ENCODE data around the gene NHERF1. TPM values are rescaled to one million over a fixed set of nuclear protein-coding genes. Genes with fewer than 3 reads are reported as not detected.

Gene NHERF1
- total RNA-seq: 17.7 and 18.4 TPM in 2 replicates

- no peak for DNase-seq (ENCODE audit: extremely low read depth, low read depth, low spot score)
Measured at GRCh38 chr17:74748529-74749278, at the start of gene NHERF1. NHERF1 (plus strand) TSS chr17:74748628; CDS start chr17:74748847, 219 bp downstream.

DNA sequence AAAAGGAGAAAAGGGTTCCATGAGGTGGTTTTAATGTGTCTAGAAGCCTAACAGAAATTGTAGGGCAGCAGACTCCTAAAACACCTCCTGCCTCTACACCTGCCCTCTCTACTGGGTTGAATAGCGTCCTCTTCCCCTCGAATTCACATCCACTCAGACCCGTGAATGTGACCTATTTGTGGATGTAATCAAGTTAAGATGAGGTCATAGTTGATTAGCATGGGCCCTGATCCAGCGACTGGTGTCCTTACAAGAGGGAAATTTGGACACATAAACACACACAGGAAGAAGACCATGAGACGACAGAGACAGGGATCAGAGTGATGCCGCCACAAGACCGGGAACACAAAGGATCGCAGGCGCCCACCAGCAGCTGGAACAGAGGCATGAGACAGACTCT, 49.2 kb upstream of the NHERF1 start:
- DNase-seq (ENCODE audit: extremely low read depth, low read depth, low spot score): no peak

GRCh38 chr17:74702116-74702871, 46.1 kb upstream of the NHERF1 start:
- no peak for DNase-seq (ENCODE audit: extremely low read depth, low read depth, low spot score)

GRCh38 chr17:74703311-74703710, 45.1 kb upstream of the NHERF1 start:
- DNase-seq (ENCODE audit: extremely low read depth, low read depth, low spot score): no peak

DNA sequence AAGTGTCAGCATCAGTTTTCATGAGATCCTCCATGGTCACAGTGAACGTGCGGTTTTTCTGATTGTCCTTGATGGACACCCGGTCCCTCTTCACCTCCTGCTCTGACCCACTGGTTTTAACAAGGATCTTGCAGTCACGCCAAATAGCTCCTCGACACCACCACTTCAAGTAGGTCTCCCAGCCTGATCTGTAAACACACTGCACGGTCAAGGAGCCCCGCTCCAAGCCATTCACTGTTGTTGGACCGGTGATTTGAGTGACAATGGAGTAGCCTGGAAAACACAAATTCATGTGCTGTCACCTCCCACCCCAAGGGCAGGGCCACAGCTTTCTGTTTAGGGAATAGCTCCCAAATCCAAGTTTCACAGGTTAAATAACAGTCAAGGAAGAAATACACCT, 43.9 kb upstream of the NHERF1 start:
- no peak for DNase-seq (ENCODE audit: extremely low read depth, low read depth, low spot score)

GRCh38 chr17:74711058-74711824, 37.2 kb upstream of the NHERF1 start:
- no peak for DNase-seq (ENCODE audit: extremely low read depth, low read depth, low spot score)

- no peak for DNase-seq (ENCODE audit: extremely low read depth, low read depth, low spot score)
Measured at GRCh38 chr17:74712301-74712700, 36.1 kb upstream of the NHERF1 start.

DNA sequence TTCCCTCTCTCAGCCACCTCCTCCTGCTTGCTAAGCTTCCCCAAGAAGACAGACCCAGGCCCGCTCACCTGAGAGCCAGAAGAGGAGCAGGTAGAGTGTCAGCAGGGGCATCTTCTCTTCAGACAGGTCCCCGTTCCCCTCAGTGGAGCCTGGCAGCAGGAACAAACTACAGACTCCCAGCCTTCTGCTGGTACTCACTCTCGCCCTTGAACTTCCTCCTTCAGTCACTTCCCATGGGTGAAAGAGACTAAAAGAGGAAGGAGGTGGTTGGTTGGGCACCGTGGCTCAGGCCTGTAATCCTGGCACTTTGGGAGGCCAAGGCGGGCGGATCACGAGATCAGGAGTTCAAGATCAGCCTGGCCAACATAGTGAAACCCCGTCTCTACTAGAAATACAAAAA, 35.7 kb upstream of the NHERF1 start, which contains the start of gene CD300LF:
Gene CD300LF (minus strand): TSS at position 168 of the 400 bp plus-strand sequence. CDS start 57 bp downstream, at position 111.
- DNase-seq (ENCODE audit: extremely low read depth, low read depth, low spot score): no peak

DNA sequence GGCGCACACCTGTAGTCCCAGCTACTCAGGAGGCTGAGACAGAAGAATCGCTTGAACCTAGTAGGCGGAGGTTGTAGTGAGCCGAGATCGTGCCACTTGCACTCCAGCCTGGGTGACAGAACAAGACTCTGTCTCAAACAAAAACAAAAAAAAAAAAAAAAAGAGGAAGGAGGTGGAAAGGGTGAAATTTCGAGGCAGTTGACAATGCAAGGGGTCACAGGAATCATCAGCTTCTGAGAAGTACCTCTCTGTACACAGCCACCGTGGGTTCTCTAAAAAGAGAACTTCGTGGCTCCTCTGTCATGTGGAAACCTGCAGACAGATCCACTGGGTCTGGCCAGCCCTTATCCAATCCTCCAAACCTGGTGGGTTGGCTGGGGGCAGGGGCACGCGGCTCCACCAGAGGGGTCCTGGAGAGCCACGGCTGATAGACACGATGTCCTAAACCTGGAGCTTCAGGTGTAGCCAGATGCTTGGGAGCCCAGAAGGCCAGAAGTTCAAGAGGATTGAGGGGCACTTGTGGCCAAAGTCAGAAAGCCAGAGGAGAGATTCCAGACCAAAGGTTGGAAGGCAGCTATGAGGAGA, 35.2 kb upstream of the NHERF1 start:
- no peak for DNase-seq (ENCODE audit: extremely low read depth, low read depth, low spot score)

DNA sequence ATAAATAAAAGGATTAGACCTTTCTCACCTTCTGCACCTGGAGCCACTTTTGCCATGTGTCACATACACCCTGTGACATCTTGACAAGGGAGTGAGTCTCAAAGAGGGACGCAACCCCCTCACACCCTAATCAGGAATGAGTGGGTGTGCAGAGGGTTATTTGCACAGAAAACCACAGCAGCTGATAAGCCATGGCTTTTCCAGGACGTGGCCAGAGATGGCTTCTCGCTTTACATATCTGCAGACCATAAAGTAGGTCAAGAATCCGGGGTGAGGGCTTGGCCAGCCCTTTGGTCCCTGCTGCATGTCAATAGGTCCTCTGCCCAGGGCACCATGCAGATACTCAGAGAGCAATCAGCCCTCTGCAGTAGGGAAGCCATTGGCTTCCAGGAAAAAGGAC, 33.3 kb upstream of the NHERF1 start:
- DNase-seq (ENCODE audit: extremely low read depth, low read depth, low spot score): no peak

- DNase-seq (ENCODE audit: extremely low read depth, low read depth, low spot score): no peak
Measured at GRCh38 chr17:74720506-74720905, 27.9 kb upstream of the NHERF1 start.

- no peak for DNase-seq (ENCODE audit: extremely low read depth, low read depth, low spot score)
Measured at GRCh38 chr17:74722782-74723181, 25.6 kb upstream of the NHERF1 start.

GRCh38 chr17:74723891-74724290, 24.5 kb upstream of the NHERF1 start:
- DNase-seq (ENCODE audit: extremely low read depth, low read depth, low spot score): no peak

DNA sequence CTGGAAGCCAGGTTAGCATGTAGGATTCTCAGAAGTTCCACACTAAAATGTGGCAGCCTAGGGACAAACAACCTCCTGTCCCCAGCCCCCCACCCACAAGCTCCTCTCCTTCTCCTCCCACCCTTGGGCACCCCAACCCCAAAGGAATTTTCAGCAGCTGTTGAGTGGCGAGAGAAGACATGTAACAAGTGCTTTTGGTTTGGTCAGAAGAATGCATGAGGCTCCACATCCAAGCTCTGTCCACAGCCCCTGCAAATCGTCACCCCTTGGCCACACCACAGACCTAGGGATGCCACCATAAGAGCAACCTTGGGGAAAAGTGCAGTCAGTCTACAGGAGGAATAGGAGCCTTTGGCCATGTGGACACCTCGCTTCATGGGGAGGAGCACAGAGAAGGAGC, 23.3 kb upstream of the NHERF1 start:
- DNase-seq (ENCODE audit: extremely low read depth, low read depth, low spot score): no peak

- DNase-seq (ENCODE audit: extremely low read depth, low read depth, low spot score): no peak
Measured at GRCh38 chr17:74728033-74728701, 20.3 kb upstream of the NHERF1 start.

- DNase-seq (ENCODE audit: extremely low read depth, low read depth, low spot score): no peak
Measured at GRCh38 chr17:74728702-74729075, 19.7 kb upstream of the NHERF1 start.

GRCh38 chr17:74729368-74729767, 19.1 kb upstream of the NHERF1 start:
- no peak for DNase-seq (ENCODE audit: extremely low read depth, low read depth, low spot score)

DNA sequence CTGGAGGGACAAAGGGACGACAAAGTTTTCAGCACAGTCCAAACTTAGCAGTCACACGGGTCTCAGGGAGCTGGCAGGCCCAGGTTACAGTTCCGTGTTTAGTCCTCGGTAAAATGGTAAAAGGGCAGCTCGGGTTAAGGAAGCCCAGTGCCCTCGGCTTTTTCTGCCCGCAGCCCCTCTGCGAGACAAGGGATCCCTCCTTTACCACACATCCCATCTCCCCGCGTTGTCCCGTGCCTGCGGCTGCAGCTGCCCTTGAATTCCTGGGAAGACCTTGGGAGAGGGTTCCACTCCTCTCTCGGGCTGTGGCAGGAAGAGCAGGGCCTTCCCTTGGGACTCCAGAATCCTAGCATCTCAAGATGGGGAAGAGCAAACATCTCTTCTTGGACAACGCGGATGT, 18.6 kb upstream of the NHERF1 start:
- no peak for DNase-seq (ENCODE audit: extremely low read depth, low read depth, low spot score)

DNA sequence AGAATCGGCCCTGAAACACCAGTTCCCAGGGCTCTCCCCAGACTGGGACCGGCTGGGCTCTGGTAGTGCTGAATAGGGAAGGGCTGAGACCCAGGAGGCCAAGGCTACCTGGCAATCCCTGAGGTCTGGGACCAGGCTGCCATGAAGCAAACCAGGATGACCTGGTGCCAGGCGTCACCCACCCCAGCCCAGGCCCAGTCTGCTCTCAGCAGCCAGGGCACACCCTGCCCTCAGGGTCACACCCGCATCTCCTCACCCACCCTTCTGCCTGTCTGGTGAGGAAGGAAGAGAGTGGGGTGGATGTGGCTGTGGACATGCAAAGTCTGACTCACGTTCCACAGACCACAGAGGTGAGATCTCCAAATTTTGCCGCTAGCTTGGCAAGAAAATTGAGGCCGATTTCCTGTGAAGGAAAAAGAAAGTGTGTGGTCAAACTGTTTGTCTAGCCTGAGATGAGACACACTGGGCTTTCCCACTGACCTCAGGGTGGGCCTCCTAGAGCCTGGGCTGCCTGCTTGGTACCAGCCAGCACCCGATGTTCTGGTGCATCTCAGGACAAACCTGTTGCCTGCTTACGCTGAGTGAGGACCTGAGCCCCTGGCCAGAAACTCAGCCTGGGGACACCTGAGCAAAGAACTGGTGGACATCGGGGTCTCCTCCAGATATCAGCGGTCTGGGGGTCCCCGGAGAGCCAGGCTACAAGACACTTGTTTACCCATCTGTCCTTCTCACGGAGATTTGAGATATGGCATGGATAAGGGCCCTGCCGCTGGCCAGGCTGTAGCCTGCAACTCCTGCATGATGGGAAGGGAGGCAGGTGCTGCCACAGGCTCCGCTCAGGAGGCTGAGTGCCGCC, 17.7 kb upstream of the NHERF1 start:
- no peak for DNase-seq (ENCODE audit: extremely low read depth, low read depth, low spot score)

DNA sequence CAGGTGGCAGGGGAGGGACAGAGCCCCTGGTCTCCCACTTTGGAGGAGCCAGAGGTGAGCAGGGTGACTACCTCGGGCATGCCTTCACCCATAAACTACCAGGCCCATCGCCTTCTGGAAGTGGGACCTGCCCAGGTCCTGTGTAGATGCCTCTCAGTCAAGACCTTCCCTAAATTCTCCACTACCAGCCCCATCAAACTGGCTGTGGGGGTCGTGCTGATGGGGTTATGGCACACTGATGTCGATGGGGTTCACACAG, 17.2 kb upstream of the NHERF1 start:
- no peak for DNase-seq (ENCODE audit: extremely low read depth, low read depth, low spot score)

Measured in glomerular endothelial cell (primary cell).